ENCODE data around the gene NOX3.
"Not testable (repeated sequence)": the region's sequence is repeated elsewhere in the genome, so short reads cannot be mapped to it uniquely, and the experiment has no call there.

The NOX3 gene

DNA sequence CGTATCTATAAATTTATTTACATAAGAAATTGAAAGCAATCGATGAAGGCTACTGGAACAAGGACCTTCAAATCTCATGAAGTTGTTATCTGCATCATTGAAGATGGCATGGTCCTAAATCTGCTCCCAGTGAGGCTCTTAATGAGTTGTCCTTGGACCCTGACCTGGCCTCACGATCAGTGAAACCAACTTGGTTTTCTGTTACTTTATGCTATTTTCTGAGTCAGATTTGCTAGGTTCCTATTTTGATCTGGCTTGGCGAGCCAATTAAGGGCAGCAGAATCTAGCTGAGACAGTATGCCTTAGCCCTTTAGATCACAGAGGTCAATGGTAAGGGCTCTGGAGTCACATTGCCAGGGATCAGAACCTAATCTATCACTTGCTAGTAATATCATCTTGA, 30.1 kb upstream of the NOX3 start:
- H3K27ac ChIP-seq = no peak overlapping the region
- TF ChIP-seq, protein P1, sequence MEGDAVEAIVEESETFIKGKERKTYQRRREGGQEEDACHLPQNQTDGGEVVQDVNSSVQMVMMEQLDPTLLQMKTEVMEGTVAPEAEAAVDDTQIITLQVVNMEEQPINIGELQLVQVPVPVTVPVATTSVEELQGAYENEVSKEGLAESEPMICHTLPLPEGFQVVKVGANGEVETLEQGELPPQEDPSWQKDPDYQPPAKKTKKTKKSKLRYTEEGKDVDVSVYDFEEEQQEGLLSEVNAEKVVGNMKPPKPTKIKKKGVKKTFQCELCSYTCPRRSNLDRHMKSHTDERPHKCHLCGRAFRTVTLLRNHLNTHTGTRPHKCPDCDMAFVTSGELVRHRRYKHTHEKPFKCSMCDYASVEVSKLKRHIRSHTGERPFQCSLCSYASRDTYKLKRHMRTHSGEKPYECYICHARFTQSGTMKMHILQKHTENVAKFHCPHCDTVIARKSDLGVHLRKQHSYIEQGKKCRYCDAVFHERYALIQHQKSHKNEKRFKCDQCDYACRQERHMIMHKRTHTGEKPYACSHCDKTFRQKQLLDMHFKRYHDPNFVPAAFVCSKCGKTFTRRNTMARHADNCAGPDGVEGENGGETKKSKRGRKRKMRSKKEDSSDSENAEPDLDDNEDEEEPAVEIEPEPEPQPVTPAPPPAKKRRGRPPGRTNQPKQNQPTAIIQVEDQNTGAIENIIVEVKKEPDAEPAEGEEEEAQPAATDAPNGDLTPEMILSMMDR (conservative IDR thresholded peaks at IDR 0.05) = no peak

DNA sequence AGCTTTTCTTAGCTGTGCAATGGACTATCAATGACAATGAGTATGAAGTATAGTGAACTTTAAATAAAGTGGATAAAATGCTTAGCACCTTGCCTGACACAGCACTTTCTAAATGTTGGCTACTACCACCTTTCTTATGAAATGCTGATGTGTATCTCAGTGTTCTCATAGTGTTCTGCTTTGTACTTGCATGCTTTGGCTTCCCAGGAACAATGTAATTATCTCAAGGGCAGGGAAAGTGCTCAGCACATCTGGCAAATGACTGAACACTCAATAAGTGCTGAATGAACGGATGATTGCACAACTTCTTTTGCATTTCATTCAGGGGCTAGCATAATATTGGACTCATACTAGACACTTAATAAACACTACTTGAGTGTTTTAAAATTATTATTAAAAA, 28.2 kb upstream of the NOX3 start:
- H3K27ac ChIP-seq = no peak overlapping the region
- TF ChIP-seq, protein P1 (conservative IDR thresholded peaks at IDR 0.05) = no peak

DNA sequence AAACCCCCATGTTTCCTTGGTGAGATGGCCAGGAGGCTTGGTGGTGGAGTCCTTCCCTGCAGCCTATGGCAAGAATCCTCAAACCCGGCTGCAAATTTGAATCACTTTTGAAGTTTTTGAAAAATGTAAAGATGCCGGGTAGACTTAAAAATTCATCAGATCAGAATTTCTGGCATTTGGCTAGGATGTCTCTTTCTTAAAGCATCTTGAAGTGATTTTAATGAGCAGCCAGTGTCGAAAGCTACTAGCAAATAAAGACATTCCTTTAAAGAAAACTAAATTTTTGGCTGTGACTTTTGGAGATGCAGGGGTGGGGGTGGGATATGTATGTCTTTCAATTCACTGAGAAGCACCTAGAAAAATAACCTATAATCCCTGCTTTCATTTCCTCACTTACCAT, 25.6 kb upstream of the NOX3 start:
- no peak overlapping the region for H3K27ac ChIP-seq

DNA sequence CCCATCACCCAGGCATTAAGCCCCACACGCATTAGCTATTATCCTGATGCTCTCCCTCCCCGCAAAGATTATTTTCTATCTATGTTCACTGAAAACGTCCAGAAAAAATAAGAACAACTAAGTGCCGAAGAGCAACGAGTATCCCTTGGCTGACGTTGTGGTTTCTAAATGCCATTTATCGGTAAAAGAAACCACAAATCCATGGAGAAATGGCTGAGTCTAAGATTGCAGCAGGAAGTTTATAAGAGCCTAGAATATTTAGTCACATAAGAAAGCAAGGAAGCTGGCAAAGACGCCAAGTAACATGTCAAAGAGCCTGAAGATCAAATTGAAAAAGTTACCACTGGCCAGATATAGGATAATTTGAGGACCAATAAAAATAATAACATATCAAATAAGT, 18.1 kb upstream of the NOX3 start:
- TF ChIP-seq, protein P1 (conservative IDR thresholded peaks at IDR 0.05) = no peak
- H3K27ac ChIP-seq = no peak overlapping the region

More for the DNA sequence above, 25.6 kb upstream of the NOX3 start:
- TF ChIP-seq, protein P1 (conservative IDR thresholded peaks at IDR 0.05) = no peak

- no peak overlapping the region for H3K27ac ChIP-seq
- TF ChIP-seq, protein P1 (conservative IDR thresholded peaks at IDR 0.05) = no peak
Measured at GRCh38 chr6:155472886-155473285, 17.2 kb upstream of the NOX3 start.

DNA sequence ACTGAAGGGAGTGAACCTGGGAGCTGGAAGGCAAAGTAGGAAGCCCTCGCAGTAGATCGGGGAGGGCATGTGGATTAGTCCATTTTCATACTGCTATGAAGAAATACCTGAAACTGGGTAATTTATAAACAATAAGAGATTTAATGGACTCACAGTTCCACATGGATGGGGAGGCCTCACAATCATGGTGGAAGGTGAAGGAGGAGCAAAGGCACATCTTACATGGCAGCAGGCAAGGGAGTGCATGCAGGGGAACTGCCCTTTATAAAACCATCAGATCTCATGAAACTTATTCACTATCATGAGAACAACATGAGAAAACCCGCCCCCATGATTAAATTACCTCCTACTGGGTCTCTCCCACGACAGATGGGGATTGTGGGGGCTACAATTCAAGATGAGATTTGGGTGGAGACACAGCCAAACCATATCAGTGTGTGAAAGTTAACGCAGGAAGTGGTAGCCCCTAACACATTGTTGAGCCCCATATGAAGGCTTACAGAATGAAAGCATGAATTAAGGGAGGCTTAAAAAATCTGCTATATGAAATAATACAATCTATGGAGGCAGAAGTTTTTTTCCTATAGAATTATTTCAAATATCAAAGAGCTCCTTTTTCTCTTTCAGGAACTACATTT, 15.5 kb upstream of the NOX3 start:
- not testable (repeated sequence) for H3K27ac ChIP-seq

DNA sequence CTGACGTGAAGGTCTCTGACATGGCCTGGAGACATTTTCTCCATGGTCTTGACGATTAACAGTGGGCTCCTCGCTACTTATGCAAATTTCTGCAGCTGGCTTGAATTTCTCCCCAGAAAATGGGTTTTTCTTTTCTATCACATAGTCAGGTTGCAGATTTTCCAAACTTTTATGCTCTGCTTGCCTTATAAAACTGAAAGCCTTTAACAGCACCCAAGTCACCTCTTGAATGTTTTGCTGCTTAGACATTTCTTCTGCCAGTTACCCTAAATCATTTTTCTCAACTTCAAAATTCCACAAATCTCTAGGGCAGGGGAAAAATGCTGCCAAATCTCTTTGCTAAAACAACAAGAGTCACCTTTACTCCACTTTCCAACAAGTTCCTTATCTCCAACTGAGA, 12.9 kb upstream of the NOX3 start:
- not testable (repeated sequence) for H3K27ac ChIP-seq

GRCh38 chr6:155466539-155466938, 10.9 kb upstream of the NOX3 start:
- TF ChIP-seq, protein P1 (conservative IDR thresholded peaks at IDR 0.05) = no peak
- H3K27ac ChIP-seq = no peak overlapping the region

DNA sequence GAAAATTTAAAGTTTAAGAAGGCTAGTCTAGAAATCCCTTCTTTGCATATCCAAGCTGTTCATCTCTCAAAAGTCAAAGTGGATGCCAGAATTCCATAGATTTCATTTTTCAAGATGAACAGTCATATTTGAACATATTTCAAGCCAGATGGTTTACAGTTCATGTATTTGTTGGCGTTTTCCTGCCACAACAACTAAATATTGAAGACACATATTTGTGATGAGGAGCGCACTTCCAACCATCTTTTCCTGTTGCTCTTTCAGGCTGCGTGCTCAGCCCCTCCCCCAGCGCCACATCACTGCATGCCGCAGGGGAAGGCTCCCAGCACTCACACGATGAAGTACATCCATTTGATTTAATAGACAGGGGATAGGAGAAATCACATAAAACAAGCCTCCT, 5.9 kb upstream of the NOX3 start:
- no peak overlapping the region for H3K27ac ChIP-seq
- TF ChIP-seq, protein P1 (conservative IDR thresholded peaks at IDR 0.05) = no peak
